ENCODE data around the gene GPR161.
"Not testable (repeated sequence)": the region's sequence is repeated elsewhere in the genome, so short reads cannot be mapped to it uniquely, and the experiment has no call there.

The GPR161 gene

DNA sequence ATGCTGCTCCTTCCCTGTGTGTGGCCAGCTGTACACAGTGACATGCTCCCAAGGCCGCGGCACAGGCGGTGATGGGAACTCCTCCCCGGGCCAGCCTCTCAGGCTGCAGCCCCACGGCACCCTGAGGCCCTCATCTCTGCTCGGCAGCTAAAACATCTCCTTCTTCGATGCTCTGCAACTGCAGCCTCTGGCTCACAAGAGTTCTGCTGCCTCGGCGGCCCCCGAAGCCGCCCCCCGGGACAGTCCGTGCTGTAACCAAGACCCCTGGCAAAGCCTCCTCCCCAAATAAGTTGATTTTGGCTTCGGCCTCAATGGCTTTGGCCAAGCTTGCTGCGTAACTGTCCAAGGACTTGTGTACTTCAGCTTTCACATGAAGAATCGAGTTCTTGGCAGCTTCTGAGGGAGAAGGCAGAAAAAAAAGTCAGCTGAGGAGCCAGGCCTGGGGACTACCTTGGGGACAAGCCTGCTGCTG is 51.3 kb downstream of the GPR161 start:
- no peak for DNase-seq

DNA sequence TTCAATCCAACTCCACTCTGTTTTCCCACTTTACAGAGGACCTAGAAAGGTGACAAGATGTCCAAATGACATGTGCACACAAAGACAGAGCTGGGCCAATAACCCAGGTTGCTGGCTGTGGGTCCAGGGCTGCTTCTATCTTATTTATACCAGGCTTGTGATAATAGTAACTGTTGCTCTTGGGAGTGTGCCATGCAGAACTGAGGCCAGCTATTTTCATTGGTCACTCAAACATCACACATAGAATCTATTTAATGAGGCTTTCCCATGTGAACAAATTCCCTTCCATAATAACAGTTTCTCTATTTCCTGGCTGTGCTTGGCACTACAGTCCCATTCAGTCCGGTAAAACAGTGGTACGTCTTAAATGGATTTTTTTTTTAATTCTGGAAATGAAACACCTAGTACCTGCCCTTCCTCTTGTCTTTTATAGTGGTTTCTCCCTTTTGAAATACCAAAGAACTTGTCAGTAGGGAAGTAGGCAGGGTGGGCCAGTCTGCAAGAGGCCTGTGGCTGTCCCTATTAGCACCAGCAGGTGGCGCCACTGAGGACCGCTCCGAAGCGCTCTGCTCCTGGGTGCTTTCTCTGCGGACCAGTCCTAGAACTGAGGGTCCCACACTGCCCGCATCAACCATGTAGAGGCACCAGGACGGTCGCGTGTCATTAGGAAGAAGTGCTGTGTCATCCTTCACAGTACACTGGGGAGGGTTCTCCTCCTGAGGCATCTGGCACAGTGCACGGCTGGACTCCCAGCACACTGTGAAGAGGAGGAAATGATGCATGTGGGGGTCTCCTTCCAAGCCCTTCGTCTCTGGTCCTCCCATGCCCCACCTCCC is 52.1 kb downstream of the GPR161 start:
- peak; percentile 46 to 51 for DNase-seq

DNA sequence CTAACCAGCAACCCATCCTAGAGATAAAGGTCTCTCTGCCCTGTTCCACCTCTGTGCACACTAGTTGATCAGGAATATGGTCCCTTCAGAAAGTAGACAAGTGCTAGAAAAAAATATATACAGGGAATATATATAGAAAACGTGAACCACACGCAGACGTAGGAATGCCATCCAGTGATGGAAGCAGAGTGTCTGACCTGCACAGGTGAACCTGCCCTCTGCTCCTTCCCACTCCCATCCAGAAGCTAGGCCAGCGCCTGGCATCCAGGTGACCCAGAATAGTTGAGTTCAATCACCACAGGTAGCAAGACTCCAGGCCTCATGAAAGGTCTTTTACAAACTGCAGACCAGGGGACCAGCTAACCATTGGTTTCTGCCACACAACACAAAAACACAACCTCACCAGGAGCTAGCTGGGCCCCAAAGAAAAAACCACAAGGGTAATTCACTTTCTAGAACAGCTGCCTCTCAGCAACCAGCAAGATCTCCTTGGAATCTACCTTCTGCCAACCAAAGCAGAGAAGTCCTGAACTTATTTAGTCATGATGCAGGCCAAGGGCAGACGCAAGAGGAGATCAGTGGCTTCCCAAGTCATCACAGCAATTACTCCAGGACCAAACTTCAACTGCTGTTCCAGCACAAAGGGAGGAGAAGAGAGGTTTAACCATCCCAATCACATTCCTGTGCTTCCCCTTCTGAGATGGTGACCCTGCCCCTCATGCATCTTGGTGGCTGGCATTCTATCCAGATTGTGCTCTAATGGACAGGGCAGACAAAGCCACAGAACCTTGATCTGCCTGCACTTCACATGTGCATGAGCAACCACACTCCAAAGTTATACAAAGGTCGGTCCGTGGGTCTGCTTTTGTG is 53.0 kb downstream of the GPR161 start:
- no peak for DNase-seq

DNA sequence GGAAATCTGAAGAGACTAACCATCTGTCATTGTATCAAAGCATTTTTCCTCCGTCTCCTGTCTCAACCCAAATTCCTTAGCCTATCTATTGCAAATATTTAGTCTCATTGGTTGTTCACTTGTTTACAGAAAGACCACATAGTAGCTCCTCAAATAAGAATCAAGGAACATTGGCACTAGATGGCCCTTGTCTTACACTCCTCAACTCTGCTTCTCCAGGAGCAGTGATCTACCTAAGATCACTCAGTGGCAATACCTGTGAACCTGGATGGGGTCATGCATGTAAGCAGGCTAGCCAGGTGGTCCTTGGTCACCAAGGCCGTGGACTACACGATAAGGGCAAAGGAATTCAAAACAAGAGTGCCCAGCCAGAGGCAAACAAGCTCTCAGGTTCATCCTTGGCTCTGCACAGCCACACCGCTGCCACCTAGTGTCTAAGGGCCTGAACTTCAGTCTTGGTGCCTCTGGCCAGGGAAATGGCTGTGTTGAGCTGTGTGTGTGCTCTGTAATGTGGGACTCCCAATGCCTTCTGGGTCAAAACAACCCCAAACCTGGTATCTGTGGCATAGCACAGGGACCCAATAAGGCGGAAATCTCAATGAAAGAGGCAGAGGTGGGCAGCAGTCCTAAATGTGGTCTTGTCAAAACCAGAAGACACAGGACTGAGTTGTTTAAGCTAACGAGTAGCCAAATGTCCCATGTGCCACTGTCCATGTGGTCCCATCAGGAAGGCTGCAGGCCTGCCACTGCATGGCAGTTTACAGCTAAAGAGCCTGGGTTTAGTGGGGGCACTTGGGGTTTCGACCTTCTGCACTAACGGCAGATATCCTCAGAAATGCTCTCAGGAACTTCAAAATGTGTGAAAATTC is 54.5 kb downstream of the GPR161 start:
- peak; percentile 57 to 65 for DNase-seq

DNA sequence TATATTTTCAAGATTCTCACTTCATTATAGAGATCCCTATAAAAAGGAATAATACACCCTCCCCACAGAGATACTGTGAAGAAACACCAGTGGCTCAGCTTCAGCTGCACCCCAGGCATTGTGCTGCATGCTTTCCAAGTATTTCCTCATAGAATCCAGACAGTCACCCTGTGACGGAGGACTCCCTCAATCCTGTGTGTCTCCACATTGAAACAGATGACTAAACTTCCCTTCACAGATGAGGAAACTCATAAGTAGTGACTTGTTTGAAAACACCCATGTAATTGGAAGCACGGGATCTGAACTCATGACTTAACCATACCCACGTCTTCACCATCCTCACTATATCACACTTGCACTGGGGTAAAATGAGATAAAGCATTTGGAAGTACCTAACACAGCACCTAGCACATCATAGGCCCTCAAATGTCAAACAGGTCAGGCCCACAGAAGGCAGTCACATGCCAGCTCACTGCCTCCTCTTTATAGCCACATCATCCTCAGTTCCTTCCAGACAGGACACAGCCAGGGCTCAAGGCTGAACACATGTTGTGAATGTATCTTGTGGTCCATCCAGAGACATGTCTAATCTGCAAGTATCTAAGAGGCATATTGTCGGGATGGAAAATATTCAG is 55.2 kb downstream of the GPR161 start:
- DNase-seq = peak in 1 of 2 donors; percentile 23

DNA sequence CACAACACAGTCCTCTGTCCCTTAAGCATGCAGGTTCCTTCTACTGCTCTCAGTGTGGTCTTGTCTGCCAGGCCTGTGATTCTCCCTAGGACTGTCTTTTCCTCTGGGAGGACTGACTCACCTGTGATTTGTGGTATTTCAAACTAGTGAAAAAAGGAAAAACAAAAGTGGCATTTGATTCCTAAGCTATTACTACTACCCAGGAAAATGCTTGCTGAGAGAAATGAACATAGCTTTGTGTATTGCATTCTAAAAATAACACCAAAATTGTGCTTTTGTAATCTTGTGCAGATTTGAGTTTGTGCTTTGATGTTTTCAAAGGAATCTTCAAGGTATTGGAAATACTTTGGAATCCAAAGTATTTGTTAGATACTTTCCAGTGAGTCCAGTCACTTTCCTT is 57.0 kb downstream of the GPR161 start:
- DNase-seq = no peak

DNA sequence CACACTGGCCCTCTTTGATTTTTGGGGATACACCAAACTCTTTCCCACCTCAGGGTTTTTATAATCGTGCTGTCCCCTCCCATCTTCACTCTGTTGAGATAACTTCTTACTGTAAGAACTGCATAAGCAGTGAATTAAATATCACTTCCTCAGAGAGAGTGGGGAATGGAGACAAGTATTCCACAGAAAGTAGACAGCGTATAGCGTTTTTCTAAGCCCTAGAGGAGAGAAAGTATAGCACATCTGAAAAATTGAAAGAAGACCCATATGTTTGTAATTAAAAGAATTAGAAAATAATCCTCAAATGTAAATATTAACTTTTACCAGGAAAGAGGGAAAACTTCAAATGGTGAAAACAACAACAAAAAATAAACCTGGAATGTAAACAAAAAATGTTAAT is 67.3 kb downstream of the GPR161 start:
- DNase-seq = no peak

DNA sequence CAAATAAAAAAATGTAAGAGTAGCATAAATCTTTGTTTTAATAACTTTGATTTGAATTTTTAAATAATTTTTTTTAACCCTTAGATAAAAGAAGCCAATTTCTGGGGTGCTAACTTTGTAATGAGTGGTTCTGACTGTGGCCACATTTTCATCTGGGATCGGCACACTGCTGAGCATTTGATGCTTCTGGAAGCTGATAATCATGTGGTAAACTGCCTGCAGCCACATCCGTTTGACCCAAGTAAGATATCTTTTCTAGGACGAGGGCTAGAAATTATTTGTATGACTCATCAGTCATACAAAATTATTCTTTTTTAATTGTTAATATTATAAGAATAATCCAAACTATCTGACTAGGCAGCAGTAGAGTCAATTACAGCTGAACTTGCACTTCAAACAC is 71.2 kb downstream of the GPR161 start:
- DNase-seq = no peak

DNA sequence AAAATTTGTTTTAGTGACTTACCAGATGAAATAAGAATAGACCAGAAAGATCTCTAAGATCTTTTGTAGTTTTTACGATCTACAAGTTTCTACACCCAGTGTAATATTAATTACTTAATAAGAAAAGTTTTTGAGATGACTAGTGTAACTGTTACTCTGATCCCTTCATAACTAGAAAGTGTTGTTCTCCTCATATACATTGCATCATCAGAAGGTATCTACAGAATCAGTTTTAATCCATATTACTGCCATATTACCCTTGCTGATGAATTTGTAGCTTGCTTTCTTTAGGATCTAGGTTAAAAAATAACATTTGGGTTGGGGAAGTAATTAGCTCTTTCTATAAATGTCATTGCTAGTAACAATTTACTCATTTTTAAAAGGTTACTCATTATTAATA is 72.5 kb downstream of the GPR161 start:
- no peak for DNase-seq

DNA sequence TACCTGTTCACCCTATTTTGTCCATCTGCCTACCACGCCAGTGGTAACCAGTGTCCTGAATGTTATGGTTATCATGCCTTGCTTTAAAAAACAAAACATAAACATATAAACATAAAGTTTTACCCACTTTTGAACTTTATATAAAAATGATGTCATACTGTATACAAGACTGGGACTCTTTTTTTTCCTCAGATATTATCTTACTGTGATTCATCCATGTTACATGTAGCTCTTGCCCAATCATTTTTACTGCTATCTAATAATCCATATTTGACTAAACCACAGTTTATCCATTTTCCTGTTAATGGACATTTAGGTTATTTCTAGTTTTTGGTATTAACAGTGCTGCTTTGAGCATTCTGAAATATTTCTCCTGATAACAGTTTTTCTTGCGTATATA is 78.8 kb downstream of the GPR161 start:
- no peak for DNase-seq

DNA sequence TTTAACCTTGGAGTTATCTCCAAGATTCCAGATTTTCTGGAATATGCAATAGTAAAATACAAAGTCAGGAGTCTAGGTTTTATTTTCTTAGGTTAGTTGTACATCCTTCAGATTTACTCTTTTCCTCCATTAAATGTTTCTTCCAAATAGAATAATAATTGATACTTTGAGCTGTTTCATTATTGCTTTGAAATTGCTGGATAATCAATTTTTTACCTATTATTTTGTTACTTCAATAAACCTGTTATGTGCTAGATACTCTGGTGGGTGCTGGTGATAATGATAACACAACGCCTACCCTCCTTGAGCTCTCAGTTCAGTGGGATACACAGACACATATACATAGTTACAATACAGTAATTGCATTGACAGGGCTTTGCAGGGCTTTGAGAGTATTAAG is 79.4 kb downstream of the GPR161 start:
- DNase-seq = no peak

DNA sequence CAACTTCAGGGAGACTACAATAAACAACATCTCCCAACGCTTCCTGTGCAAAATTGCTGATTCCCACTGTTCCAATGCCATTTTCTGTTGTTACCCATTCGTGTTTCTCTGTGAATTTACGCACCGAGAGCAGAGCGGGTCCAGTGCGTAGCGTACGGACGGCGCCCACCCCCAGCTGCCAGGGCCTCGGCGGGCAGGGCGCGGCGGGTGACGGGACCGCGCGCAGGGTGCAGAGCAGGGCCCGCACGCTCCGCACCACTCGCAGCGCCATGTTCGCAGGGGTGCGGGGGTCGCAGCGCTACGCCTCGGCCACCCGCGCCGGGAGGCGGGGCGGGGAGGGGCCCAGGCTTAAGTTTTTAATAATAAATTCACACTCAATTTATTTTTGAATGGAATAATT is 80.6 kb downstream of the GPR161 start:
- not testable (repeated sequence) for DNase-seq

DNA sequence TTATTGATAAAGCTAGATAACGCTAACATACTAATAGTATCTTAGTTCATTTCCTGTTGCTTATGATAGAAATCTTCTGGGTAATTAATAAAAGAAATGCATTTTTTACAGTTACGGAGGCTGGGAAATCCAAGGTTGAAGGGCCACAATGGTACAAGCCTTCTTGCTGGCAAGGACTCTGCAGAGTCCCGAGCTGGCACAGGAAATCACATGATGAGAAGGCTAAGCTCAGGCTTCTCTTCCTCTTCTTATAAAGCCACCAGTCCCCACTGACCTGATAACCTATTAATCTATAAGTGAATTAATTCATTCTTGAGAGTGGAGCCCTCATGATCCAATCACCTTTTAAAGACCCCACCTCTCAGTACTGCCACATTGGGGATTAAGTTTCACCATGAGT is 82.6 kb downstream of the GPR161 start:
- DNase-seq = no peak

DNA sequence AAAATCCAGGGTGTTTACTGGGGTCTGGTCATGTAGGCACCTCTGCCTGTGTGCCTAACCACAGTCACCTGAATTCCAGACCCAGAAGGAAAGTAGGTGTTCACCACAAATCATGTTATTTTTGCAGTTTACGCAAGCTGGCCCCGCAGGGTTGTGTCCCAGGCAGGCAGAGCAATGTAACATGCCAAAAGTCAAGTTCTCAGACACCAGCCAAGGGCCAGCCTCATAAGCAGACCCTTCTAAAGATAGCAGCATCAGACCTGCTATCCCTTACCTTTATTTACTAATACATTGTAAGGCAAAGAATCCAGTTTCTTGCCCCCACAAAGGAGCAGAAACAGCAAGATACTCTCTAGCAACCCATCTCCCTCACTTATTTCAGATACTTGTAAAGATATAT is 83.0 kb downstream of the GPR161 start:
- no peak for DNase-seq

DNA sequence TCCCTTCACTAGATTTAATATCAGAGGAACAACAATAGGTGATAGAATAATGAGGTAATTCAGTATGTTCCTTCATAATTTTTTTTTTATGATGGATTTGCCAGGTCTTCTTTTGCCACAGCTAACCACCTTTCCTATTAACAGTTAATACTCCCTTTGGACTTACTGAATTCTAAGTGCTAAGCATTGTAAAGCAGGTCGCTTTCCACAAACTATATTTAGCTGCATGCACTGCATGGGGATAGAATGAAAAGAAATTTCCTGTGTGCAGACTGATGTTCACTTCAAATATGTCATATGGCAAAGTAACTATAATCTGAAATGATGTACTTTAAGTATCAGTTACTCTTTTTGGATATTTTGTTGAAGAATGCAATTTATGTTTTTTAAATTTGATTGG is 85.8 kb downstream of the GPR161 start:
- no peak for DNase-seq

DNA sequence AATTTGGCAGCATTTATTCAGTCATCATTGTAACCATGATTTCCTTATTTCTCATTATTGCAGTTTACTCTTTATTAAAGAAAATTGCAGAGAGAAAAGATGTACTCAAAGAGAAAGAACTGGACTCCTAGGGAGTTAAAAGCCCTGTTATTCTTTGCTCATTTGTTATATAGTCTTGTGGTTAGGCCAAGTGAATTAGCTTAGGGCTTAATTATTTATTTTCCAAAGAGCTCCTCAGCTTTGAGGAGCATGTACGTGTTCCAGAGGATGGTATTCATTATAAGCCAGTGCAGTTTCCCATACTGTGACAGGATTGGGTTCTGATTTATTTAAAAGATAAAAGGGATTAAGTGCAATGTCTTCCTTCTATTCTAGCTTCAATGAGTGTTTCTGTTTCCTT is 86.4 kb downstream of the GPR161 start:
- no peak for DNase-seq

DNA sequence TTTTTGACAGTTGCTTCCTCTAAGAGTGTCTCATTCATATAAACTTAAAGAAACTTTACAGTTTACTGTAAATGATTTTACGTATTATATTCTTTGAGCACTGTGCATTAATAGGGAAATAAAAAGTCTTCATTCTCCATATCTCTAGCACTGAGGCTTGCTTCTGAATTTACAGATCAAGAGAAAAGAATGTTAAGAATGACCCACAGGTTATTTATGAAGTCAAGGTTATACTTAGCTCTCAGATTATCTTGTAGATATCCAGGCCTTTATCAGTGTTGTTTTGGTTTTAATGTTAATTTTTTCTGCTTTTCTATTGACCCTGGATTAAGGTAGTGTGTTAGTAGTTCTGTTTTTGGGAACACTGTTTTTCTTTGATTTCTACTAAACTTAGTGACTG is 91.4 kb downstream of the GPR161 start:
- DNase-seq = no peak

DNA sequence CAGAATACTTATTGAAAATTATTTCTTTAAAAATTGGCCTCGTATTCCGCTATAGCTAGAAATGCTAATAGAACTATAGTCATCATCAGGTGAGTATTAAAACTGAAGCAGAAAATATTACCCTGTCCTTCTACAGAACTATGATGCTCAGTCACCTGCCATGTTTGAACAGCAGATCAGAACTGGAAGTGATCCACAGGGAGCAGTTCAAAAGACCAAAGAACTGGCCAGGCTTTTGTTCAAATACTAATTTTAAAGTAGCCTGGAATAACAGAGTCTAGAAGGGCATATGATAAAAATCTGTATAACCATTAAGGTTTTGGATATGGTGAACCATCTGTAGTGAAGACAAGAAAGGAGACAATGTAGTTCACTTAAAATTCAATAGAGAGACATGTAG is 94.4 kb downstream of the GPR161 start:
- DNase-seq = no peak

DNA sequence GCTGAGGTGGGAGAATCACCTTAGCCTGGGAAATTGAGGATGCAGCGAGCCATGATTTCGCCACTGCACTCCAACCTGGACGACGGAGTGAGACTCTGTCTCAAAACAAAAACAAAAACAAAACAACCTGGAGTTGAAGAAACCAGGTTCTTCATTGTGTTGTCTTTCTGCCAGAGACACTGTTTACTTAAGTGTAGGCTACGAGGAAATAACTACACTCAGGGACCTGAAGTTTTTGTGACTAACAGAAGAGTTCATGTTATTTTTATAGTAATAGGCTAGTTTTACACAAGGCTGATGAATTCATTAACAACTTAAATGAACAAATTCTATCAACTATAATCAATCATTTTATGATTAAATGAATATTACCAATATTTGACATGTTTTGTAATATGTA is 101.4 kb downstream of the GPR161 start:
- no peak for DNase-seq

DNA sequence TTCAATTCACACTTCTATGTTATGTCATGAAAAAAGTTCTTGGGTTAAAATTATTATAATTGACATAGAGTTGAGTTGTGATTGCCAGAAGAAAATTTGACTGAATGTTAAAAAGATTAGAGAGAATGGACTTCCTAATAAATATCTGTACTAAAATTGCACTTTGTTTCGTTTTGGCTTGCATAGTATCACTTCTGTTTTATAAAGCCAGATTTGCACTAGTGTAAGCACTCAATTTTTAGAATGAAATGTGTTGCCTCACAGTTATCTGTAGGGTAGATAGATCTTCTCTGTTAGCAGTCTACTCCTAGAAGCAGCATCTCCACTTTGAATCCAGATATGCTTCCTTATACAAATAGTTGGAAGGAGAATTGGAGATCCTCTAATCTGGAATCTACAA is 104.7 kb downstream of the GPR161 start:
- DNase-seq = no peak

DNA sequence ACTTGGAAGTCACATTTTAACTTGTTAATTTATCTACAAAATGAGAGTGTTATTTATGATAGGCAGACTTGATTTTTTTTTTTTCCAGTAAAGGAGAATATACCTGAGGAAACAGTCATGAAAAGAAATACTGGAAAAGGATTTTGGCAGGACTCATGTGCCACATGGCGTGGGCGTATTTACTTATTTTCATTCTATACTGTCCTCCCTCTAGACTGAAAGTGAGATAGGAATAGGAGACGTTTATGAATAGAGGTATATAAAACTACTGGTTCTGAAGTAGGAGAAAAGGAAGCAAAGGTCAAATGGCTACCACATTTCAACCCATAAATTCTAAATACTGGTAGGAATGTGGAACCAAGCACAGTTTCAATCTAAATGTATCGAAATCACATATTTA is 105.1 kb downstream of the GPR161 start:
- DNase-seq = no peak

DNA sequence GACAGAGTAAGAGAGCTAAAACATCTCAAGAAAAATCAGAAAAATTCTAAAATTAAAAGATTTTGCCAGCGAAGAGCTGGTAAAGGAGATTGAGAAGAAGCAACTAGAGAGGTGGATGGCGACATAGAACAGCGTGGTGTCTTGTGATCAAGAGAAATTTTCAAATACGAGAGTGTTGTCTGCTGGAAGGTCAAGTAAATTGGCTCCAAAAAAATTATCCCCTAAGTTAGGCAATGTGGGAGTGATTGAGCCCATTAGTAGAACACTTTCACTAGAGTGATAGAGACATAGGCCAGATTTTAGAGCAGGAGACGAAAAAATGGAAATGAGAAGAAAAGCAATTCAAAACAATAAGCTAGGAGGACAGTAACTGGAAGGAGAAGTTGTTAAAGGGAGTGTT is 105.5 kb downstream of the GPR161 start:
- DNase-seq = no peak
